ENCODE measurements around the gene TPST1. TPM values are rescaled to one million over a fixed set of nuclear protein-coding genes. Genes with fewer than 3 reads are reported as not detected.

Gene TPST1
- total and polyA plus RNA-seq, 2 of the 8 experiments (the other 6 are each of a cell fraction or from before 2014, with no cell fraction given), result 8.2 to 18.4 TPM

- no peak for TF ChIP-seq KDM1A (IDR thresholded peaks at IDR 0.05; ENCODE audit: borderline replicate concordance, low read length)
- TF ChIP-seq GABPA (IDR thresholded peaks at IDR 0.05; ENCODE audit: borderline replicate concordance, insufficient read depth, low read length), result no peak
- no peak for TF ChIP-seq BACH1 (IDR thresholded peaks at IDR 0.05; ENCODE audit: low read length)
- no peak for TF ChIP-seq TEAD4 (IDR thresholded peaks at IDR 0.05; ENCODE audit: low read depth, low read length)
Measured at GRCh38 chr7:66403564-66403963, 198.4 kb downstream of the TPST1 start (continued).

Data from H1 (cell line).